Measurements from ENCODE around the gene AOAH.

The AOAH gene

DNA sequence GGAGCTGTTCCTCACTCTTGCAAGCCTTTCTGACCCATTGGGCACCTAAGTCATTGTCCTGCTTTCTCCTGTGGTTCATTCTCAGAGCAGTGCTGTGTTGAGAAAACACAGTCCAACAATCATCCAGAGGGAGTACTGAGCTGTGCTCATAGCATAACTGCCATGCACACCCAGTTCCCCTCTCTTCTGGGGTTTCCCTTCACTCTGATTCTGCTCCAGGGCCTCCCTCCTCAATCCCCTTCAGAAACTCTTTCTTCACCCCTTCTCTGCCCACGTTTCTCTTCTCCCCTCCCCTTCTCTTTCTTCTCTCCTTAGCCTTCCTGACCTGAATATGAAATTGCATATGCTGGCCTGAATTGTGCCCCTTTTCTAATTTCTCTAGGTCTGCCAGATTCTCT lies 155.8 kb downstream of the AOAH start:
- H3K4me3 ChIP-seq (ENCODE audit: low read depth, low read length), result no peak overlapping the region
- TF ChIP-seq, protein P1, sequence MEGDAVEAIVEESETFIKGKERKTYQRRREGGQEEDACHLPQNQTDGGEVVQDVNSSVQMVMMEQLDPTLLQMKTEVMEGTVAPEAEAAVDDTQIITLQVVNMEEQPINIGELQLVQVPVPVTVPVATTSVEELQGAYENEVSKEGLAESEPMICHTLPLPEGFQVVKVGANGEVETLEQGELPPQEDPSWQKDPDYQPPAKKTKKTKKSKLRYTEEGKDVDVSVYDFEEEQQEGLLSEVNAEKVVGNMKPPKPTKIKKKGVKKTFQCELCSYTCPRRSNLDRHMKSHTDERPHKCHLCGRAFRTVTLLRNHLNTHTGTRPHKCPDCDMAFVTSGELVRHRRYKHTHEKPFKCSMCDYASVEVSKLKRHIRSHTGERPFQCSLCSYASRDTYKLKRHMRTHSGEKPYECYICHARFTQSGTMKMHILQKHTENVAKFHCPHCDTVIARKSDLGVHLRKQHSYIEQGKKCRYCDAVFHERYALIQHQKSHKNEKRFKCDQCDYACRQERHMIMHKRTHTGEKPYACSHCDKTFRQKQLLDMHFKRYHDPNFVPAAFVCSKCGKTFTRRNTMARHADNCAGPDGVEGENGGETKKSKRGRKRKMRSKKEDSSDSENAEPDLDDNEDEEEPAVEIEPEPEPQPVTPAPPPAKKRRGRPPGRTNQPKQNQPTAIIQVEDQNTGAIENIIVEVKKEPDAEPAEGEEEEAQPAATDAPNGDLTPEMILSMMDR (IDR thresholded peaks at IDR 0.05; ENCODE audit: control insufficient read depth, extremely low read depth, insufficient read depth), result no peak
- no peak for DNase-seq (ENCODE audit: low read depth)

DNA sequence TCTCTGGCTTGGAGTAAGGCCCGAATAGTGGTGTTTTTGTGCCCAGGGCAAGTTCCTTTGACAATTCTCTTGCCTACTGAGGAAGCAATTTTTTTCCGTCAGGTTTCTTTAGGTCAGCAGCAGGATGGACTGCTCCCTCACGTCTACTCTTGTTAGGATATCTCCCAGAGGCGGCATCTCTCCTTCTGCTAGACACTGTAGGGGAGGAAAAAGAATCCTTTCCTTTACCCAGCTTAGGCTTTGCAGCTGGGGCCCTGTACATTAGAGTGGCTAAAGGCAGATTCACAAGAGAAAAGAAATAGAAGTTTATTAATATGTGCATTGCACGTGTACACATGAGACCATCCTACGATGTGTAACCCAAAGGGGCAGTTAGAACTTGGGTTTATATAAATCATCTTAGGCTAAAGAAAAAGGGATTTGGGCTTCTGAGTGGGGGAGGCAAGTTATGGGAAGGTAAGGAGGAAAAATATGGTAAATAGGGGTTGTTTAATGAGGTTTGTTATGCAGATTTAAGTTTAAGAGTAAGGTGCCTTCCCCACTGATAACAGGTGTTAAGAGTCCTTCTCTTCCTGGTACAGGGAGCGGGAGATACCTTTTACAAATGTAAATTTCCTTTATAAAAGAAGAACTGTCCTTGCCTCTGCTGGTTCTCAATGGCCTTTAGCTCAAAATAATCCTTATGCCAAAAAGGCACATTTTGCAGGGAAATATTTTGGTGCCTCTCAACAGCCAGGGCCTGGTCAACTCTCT lies 156.4 kb downstream of the AOAH start:
- no peak overlapping the region for H3K4me3 ChIP-seq (ENCODE audit: low read depth, low read length)
- DNase-seq (ENCODE audit: low read depth), result no peak
- TF ChIP-seq, protein P1 (IDR thresholded peaks at IDR 0.05; ENCODE audit: control insufficient read depth, extremely low read depth, insufficient read depth), result no peak

DNA sequence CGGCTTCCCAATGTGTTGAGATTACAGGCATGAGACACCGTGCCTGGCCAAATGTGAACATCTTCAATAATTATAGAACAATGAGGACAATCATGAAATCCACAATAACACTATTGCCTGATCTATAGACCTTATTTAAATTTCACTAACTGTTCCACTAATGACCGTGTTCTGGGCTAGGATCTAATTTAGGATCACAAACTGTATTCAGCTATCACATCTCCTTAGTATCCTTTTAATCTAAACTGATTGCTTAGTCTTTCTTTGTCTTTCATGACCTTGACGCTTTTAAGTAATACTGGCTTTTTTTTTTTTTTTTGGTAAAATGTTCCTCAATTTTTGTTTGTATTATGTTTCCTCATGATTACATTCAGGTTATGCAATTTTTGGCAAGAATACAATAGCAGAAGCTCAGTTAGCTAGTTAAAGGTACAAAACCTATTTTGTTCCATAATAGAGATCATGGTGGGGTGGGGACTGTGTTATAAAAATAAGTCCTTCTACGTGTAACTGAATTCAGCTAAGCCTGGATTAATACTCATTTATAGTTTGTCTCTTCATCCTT lies 158.4 kb downstream of the AOAH start:
- no peak overlapping the region for H3K4me3 ChIP-seq (ENCODE audit: low read depth, low read length)
- no peak for DNase-seq (ENCODE audit: low read depth)
- TF ChIP-seq, protein P1 (IDR thresholded peaks at IDR 0.05; ENCODE audit: control insufficient read depth, extremely low read depth, insufficient read depth), result no peak

DNA sequence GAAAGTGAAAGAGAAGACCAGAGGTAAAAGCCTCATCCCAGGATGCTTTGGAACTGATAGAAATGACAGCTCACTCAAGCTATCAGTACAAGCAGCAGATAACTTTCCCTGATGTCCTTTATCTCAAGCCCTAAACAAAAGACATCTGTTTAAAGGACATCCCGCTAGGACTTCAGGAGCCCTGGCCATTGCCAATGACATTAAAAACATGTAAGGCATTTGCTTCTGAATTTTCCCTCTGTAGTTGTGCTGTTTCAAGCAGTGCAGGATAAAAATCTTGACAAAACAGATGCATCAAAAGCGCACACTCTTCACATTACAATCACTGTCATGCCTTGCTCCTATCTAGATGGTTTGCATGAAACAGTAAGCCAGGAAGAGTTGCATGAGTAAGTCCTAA lies 159.8 kb downstream of the AOAH start:
- no peak for DNase-seq (ENCODE audit: low read depth)
- no peak overlapping the region for H3K4me3 ChIP-seq (ENCODE audit: low read depth, low read length)
- TF ChIP-seq, protein P1 (IDR thresholded peaks at IDR 0.05; ENCODE audit: control insufficient read depth, extremely low read depth, insufficient read depth), result no peak

DNA sequence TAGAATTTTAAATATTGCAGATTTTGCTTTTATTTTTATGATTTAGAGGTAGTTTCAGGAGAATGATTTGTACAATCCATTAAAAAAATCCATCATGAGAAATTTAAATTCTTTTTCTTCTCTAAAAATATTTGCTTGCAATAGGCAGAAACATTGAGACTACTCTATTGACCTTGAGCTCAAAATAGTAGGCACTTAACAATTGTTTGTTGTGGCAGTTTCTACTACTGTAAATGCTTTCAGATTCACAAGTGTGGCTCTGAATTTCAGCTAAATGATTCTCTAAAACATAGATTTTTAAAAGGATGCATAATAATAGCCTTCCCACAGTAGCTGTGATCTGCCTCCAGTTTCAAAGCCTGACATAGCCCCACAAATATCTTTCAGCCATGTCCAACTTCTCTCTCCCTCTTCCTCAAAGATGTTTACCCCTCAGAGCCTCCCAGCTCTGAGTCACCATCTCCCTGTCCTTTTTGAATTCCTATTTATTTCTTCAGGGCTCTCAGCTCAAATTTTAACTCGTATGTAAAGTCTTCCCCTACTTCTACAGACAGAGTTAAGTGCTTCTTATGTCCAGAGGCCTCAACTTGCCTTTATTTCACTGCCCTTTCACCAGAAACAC lies 160.5 kb downstream of the AOAH start:
- TF ChIP-seq, protein P1 (IDR thresholded peaks at IDR 0.05; ENCODE audit: control insufficient read depth, extremely low read depth, insufficient read depth), result no peak
- H3K4me3 ChIP-seq (ENCODE audit: low read depth, low read length), result no peak overlapping the region
- no peak for DNase-seq (ENCODE audit: low read depth)

DNA sequence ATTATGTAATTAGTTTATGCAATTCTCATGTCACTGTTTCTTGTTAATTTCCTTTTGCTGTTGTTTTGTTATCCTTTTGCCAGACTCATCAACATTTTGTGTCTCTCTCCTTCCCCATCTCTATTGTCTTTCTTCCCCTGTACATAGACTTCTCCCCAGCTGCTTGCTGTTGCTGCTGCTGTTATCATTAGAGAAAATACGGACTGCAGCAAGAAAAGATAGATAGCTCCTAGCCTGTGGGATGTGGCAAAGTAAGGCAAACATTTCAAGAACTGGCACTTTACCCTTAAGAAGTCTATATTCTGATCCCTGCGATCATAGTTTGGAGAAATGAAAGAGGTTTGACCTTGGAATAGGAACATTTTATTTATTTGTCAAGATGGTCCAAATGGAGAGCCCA lies 162.2 kb downstream of the AOAH start:
- no peak for DNase-seq (ENCODE audit: low read depth)
- no peak overlapping the region for H3K4me3 ChIP-seq (ENCODE audit: low read depth, low read length)
- TF ChIP-seq, protein P1 (IDR thresholded peaks at IDR 0.05; ENCODE audit: control insufficient read depth, extremely low read depth, insufficient read depth), result no peak
